ENCODE results near the gene PKDCC. TPM values are rescaled to one million over a fixed set of nuclear protein-coding genes. Genes with fewer than 3 reads are reported as not detected.
A peak's percentile ranks its signal among the peaks of the same experiment; 100 is the strongest.

PKDCC gene
- total RNA-seq, 1 donor from 2014 or later: 123 TPM

DNA sequence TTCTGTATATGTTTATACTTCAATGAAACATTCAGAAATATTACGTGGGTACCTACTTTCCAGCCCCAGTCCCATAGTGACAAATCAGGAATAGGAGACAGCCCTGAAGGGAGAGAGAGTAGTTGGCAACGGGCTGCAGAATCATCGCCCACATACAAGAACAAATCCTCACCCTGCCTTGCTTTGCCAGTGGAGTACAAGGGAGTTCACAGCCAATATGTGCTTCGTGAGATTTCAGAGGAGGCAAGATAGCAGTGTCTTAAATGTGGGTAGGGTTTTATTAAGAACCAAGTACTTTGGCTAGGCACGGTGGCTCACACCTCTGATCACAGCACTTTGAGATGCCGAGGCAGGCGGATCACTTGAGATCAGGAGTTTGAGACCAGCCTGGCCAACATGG, 40.3 kb upstream of the PKDCC start:
- TF ChIP-seq, protein P1, sequence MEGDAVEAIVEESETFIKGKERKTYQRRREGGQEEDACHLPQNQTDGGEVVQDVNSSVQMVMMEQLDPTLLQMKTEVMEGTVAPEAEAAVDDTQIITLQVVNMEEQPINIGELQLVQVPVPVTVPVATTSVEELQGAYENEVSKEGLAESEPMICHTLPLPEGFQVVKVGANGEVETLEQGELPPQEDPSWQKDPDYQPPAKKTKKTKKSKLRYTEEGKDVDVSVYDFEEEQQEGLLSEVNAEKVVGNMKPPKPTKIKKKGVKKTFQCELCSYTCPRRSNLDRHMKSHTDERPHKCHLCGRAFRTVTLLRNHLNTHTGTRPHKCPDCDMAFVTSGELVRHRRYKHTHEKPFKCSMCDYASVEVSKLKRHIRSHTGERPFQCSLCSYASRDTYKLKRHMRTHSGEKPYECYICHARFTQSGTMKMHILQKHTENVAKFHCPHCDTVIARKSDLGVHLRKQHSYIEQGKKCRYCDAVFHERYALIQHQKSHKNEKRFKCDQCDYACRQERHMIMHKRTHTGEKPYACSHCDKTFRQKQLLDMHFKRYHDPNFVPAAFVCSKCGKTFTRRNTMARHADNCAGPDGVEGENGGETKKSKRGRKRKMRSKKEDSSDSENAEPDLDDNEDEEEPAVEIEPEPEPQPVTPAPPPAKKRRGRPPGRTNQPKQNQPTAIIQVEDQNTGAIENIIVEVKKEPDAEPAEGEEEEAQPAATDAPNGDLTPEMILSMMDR (IDR thresholded peaks at IDR 0.05; ENCODE audit: unreplicated experiment): no peak
- DNase-seq (ENCODE audit: low spot score in 2 of 2, unreplicated experiment in 2 of 2): no peak
- no peak overlapping the region for H3K27ac Mint-ChIP-seq
- peaks cover 20% of the 10 kb centered on the region for H3K9me3 Mint-ChIP-seq
- H3K4me1 Mint-ChIP-seq: peaks cover 16% of the 10 kb centered on the region
- H3K4me3 Mint-ChIP-seq: no peak overlapping the region
- H3K27me3 Mint-ChIP-seq (ENCODE audit: low read depth): no peaks in the 10 kb centered on the region
- H3K36me3 Mint-ChIP-seq: peaks cover 5% of the 10 kb centered on the region

DNA sequence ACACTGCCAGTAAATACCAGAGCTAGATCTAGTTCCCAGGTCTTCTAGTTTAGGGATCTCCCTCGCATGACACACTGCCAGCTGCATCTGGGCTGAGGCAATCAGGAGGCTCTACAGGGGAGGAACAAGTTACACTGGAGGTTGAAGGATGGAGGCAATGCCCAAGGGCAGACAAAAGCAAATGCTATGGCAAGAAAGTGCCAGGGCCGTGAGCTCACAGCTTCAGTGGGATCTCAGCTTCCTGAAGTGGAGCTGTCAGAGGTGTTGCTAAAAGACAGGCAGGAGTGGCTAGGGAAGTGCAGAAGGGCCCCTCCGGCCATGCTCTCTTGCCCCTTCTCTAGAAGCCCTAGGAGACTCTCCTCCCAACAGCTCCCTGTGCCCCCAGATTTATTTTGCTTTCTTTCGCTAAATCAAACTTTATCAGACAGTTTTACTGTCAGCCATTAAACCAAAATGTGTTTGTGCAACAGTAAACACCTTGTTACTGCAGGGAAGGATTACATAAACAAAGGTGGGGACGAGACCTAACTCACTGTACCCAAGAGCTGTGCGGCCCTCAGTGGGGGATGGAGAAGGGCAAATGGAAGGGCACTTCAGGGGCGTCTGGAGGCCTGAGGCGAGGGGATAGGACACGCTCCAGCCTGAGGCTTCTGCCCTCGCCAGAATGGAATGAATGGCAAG, 39.4 kb upstream of the PKDCC start:
- peaks cover 5% of the 10 kb centered on the region for H3K36me3 Mint-ChIP-seq
- H3K4me1 Mint-ChIP-seq: peaks cover 16% of the 10 kb centered on the region
- no peak overlapping the region for H3K4me3 Mint-ChIP-seq
- H3K27ac Mint-ChIP-seq: peak overlapping the region; percentile 23
- peaks cover 17% of the 10 kb centered on the region for H3K9me3 Mint-ChIP-seq
- TF ChIP-seq, protein P1 (IDR thresholded peaks at IDR 0.05; ENCODE audit: unreplicated experiment): no peak
- no peak for DNase-seq (ENCODE audit: low spot score in 2 of 2, unreplicated experiment in 2 of 2)
- no peaks in the 10 kb centered on the region for H3K27me3 Mint-ChIP-seq (ENCODE audit: low read depth)

DNA sequence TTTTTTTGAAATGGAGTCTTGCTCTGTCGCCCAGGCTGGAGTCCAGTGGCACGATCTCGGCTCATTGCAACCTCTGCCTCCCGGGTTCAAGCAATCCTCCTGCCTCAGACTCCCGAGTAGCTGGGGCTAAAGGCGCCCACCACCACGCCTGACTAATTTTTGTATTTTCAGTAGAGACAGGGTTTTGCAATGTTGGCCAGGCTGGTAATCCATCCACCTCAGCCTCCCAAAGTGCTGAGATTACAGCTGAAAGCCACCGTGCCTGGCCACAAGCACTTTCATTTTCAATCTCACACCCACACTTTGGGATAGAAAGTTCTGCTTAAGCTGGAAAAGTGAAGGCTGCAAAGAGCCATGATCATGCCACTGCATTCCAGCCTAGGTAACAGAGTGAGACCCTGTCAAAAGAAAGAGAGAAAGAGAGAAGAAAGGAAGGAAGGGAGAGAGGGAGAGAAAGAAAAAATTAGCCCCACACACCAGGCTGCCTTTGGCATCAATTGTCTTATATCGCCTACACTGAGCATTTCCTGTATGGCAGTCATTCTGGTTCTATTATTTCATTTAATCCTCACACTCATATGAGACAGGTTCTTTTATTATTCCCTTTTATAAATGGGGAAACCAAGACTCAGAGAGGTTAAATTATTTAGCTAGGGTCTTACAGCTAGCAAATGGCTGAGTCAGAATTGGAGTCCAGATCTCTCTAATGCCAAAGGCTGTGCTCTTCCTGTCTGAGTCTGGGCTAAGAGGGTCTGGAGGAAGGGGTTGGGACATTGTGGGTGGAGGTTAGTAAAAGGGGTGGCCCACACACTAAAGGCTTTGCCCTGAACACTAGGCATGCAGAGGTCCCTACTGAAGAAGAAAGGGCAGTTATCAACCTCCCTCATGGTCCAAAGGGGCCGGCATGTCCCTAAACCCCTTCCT, 37.9 kb upstream of the PKDCC start:
- Mint-ChIP-seq H3K4me3 (no peak overlapping the region), H3K36me3 (no peaks in the 10 kb centered on the region), H3K4me1 (peaks cover 16% of the 10 kb centered on the region), H3K9me3 (peaks cover 6% of the 10 kb centered on the region), H3K27ac (no peak overlapping the region), H3K27me3 (ENCODE audit: low read depth) (no peaks in the 10 kb centered on the region)
- DNase-seq (ENCODE audit: low spot score in 2 of 2, unreplicated experiment in 2 of 2): no peak
- TF ChIP-seq, protein P1 (IDR thresholded peaks at IDR 0.05; ENCODE audit: unreplicated experiment): no peak

DNA sequence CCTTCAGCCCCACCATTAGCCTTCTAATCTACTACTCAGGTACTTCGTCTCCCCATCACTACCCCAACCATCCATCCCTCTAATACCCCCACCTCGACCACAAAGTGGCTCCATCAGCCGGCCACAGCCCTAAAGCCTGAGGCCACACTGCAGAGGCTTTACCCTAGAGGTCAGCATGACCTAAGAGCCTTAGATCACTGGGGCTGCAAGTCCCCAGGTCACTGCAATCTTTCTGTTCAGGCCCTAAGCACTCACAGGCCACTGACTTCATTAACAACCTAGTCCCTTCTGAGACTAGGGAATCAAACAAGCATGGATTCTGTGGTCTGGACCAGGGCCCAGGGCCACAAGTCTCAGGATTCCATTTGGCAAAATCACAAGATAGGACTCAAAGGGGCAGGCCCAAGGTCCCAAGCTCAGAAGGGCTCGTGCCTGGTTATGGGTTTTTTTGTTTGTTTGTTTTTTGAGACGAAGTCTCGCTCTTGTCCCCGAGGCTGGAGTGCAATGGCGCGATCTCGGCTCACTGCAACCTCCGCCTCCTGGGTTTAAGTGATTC, 37.0 kb upstream of the PKDCC start:
- DNase-seq (ENCODE audit: low spot score in 2 of 2, unreplicated experiment in 2 of 2): no peak
- H3K36me3 Mint-ChIP-seq: no peaks in the 10 kb centered on the region
- no peaks in the 10 kb centered on the region for H3K27me3 Mint-ChIP-seq (ENCODE audit: low read depth)
- TF ChIP-seq, protein P1 (IDR thresholded peaks at IDR 0.05; ENCODE audit: unreplicated experiment): no peak
- H3K4me1 Mint-ChIP-seq: peaks cover 16% of the 10 kb centered on the region
- H3K27ac Mint-ChIP-seq: no peak overlapping the region
- H3K4me3 Mint-ChIP-seq: no peak overlapping the region
- no peaks in the 10 kb centered on the region for H3K9me3 Mint-ChIP-seq

DNA sequence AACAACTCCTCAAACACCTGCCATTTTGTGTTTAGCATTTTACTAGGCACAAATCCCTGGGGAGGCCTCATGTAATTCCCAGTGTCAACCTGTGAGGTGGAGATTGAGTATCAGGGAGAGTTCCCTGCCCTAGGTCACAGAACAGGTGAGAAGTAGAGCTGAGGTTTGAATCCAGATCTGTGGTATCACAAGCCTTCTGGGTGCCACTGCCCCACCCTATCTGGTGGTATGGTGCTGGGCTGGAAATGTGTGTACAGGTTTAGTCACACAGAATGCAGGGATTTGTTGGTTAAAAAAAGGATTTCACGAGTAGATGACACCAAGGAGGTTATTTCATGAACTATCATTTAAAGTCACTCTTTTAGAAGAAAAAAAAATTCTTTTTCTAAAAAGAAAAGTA, 35.7 kb upstream of the PKDCC start:
- Mint-ChIP-seq H3K4me1 (peaks cover 16% of the 10 kb centered on the region), H3K36me3 (no peaks in the 10 kb centered on the region), H3K4me3 (no peak overlapping the region), H3K27me3 (ENCODE audit: low read depth) (no peaks in the 10 kb centered on the region), H3K9me3 (no peaks in the 10 kb centered on the region), H3K27ac (no peak overlapping the region)
- TF ChIP-seq, protein P1 (IDR thresholded peaks at IDR 0.05; ENCODE audit: unreplicated experiment): no peak
- no peak for DNase-seq (ENCODE audit: low spot score in 2 of 2, unreplicated experiment in 2 of 2)

Data from mesothelial cell of epicardium (in vitro differentiated cells).